Right renal cortex interstitium (tissue), 3 donors: ENCODE measurements around the gene CTCF. TPM values are rescaled to one million over a fixed set of nuclear protein-coding genes. Genes with fewer than 3 reads are reported as not detected.
A peak's percentile ranks its signal among the peaks of the same experiment; 100 is the strongest.
"Not testable (repeated sequence)": the region's sequence is repeated elsewhere in the genome, so short reads cannot be mapped to it uniquely, and the experiment has no call there.

Source experiments
- DNase-seq, 3 donors: peaks; one replicate each; pipeline ENCODE4 v3.0.0-alpha.2; 2013; ENCODE audit warnings: low read depth in 3 of 3, low spot score in 2 of 3
- polyA plus RNA-seq, 3 donors: library from polyadenylated mRNA; unstranded; fragments of 120-200 nt; gene quantifications; one replicate each; pipeline ENCODE4 v1.2.1, GENCODE V29; 2013; ENCODE audit not compliant: insufficient read length in 3 of 3

CTCF gene, protein sequence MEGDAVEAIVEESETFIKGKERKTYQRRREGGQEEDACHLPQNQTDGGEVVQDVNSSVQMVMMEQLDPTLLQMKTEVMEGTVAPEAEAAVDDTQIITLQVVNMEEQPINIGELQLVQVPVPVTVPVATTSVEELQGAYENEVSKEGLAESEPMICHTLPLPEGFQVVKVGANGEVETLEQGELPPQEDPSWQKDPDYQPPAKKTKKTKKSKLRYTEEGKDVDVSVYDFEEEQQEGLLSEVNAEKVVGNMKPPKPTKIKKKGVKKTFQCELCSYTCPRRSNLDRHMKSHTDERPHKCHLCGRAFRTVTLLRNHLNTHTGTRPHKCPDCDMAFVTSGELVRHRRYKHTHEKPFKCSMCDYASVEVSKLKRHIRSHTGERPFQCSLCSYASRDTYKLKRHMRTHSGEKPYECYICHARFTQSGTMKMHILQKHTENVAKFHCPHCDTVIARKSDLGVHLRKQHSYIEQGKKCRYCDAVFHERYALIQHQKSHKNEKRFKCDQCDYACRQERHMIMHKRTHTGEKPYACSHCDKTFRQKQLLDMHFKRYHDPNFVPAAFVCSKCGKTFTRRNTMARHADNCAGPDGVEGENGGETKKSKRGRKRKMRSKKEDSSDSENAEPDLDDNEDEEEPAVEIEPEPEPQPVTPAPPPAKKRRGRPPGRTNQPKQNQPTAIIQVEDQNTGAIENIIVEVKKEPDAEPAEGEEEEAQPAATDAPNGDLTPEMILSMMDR
- 10 to 100 TPM; 81.5 to 87.2 (median 85.5) TPM for polyA plus RNA-seq

DNA sequence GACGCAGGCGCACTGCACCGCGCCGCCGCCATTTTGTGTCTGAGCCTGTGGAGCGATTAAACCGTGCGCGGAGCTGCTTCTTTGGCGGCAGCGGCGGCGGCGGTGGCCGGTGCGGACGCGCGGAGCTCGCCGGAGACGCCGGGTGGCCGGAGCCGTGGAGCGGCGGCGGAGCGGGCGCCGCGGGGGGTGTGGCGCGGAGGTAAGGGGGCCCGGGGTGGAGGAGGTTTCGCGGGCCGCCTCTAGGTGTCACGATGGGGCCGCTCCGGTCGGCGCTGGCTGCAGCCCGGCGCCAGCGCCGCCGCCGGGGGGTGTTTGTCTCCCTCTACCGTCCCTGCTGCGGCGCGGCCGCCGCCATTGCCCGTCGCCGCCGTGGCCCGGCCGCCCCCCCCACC lies at the start of gene CTCF:
Gene CTCF, plus strand, starts transcription at position 1 of the 392 bp plus-strand sequence. CDS start 48,307 bp downstream, outside the sequence.
- peak in 2 of 3 donors; percentile 61 for DNase-seq

DNA sequence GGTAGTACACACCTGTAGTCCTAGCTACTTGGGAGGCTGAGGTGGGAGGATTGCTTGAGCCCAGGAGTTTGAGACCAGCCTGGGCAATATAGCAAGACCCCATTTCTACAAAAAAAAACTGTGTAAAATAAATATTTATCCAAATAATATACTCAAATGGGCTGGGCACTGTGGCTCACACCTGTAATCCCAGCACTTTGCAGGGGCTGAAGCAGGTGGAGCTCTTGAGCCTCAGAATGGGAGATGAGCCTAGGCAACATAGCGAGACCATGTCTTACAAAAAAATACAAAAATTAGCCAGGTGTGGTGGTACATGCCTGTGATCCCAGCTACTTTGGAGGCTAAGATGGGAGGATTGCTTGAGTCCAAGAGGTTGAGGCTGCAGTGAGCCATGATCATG lies 48.4 kb upstream of the CTCF start:
- DNase-seq = not testable (repeated sequence)

DNA sequence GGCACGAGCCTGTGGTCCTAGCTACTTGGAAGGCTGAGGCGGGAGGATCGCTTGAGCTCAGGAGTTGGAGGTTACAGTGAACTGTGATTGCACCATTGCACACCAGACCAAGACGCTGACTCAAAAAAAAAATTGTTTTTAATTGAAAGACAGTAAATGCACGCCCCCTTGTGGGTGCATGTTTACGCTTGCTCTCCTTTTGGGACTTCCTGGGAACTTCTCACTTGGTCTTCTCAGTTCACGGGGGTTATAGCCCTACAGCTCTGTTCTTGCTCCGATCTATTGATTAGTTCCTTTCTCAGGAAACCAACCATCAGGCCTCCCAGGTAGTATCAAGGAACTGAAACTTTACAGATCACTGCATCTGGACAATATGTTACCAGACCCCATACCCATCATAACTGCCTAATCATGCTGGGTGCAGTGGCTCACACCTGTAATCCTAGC lies 47.9 kb upstream of the CTCF start:
- DNase-seq = no peak

DNA sequence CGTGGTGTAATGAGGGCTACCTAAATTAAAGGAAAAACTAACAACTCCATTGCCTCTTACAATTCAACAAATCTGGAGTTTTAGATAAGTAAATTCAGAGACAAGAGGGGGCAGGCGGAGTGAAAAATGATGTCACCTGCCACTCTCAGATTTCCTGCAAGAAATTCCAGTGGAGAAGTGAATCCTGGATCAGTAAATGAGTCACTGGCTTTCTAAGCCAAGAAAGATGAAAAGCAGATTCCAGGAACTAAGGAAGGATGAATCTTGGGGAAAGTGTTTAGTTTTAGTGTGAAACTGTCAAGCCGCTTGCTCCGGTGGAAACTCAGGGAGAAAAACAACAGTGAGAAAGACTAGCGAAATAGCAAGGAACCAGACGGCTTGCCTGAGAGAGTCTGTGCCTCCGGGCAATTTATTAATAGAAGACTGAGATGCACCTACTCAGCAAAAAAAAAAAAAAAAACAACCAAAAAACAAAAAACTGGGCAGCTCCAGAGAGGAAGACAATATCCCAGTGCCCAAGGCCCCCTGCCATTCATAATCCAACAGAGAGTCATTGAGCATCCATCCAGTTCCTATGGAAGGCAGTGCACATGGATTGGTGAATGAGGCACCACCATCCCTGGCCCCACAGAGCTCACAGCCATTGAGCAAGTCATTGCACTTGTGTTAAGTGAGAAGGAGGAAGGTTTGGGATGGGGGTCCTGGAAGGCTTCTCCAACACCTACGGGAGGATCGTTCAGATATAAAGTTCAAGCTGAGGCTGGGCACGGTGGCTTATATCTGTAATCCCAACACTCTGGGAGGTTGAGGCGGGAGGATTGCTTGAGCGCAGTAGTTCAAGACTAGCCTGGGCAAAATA lies 45.8 kb upstream of the CTCF start:
- no peak for DNase-seq

DNA sequence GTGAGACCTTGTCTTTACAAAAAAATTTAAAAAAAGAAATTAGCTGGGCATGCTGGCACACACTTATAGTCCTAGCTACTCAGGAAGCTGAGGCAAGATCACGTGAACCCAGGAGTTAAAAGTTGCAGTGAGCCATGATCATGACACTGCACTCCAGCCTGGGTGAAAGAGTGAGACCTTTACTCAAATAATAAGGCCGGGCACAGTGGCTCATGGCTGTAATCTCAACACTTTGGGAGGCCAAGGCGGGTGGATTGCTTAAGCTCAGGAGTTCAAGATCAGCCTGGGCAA lies 45.2 kb upstream of the CTCF start:
- no peak for DNase-seq

DNA sequence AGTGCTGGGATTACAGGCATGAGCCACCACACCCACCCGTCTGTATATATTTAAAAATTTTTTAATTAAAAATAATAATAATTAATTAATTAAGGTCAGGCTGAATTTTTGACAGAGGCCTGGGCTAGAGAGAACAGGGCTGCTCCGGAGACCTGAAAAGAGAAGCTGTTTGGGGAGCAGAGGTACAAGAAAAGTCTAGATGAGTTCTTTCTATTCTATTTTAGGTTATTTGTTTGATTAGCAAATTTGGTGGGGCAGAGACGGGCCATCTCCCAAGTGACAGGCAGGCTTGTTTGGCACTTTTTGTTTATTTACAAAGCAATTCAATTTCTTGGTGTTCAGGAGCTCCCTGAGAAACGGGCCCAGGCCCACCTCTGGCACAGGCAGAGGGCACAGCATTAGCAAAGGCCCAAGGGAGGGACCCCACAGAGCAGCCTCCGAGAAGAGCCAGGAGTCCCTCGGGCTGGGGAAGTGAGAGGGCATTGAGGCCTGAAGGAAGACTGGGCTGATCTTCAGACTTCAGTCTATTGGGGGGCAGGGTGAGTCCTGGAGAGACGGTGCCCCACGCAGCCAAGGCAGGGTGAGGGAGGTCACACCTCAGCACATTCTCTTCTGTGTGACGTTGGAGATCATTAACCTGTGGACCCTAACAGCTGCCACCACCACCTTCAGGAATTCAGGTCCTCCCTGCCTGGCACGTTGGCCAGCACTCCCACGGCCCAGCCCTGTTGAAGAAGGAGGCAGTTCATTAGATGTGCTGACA lies 44.5 kb upstream of the CTCF start:
- no peak for DNase-seq

DNA sequence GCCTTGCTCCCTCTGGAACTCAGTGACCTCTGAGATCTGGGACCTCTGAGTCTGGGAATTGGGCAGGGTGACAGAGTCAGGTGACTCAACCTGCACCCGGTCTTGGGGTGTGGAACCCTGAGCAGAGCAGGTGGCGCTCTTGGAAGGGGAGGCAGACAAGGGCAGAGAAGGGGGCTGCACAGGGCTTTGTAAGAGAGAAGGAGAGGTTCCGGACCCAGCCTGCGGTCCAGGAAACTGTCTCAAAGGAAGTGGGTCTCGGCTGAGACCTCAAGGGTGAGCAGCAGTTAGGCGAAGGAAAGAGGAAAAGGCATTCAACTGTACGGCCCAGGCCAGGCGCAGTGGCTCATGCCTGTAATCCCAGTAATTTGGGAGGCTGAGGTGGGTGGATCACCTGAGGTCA lies 43.6 kb upstream of the CTCF start:
- DNase-seq = no peak

DNA sequence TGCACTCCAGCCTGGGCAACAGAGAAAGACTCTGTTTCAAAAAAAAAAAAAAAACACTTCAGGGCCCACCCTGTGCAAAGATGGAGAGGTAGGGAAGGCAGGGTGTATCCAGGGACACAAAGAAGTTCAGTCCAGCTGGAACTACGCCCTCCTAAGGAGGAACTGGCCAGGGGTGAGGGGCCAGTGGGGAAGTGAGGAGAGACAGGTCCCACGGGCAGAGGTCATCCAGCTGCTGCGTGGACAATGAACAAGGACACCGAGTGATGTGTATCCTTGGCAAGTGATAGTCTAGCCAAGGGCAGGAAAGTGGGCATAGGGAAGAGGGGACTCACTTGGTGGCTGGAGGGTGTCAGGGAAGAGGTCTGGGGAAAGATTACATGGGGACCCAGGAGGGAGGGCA lies 43.1 kb upstream of the CTCF start:
- no peak for DNase-seq

DNA sequence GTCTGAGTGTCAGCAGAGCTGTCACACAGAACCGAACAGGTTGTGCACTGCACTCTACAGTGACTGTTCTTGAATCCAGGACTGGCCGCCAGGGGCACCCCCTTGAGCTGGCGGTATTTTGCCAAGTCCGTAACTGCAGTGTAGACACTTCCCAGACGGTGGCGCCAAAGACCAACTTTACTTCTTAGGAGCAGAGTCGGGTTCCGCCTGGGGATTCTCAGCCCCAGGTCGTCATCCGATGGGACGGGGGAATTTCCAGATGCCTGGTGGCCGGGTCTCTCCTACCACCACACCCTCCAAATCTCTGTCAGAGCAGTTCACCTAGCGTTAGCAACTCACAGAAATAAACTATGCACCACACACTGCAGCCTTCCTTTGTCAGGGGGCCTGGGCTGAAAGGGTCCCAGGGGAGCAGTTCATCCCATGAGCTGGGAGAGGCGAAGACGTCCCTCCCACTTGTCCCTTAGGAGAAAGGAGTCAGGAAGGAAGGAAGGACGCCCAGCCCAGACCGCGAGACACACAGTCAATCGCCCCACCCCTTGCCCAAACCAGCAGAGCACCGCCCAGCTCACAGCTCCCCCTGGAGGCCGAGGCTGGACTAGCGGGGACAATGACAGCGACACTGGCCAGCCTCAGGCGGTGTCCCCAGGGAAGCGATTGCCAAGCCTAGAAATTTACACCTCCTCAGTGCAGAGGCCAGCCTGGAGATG lies 41.1 kb upstream of the CTCF start:
- DNase-seq = peak; percentile 94 to 97 (median 95)

DNA sequence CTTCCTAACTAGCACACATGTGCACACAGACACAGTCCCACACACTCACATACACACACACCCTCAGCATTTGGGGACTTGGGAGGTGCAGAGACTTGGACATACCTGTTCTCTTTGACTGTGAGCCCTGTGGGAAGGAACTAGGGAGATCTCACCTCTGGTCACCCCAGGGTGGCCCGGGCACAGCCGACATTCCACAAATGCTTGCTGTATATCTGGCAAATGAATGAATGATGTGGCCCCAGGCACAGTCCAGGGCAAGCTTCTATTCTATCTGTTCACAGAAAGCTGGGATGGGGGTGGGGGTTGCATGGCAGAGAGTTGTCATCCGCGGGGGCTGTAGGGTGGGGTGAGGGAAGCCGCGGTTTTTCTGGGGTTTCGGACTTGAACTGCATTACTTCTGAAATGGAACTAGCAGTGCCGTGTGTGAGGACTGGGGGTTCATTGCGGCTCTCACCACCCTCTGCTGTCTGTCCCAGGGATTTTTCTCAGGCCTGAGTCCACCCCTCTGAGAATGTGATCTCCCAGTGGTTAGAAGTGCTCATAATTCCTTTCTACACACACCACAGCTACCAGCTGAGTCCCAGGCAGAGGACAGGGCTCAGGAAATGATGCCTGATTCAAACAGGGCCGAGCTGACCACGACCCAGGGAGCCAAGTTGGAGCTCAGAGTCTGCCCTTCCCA lies 37.0 kb upstream of the CTCF start:
- DNase-seq = no peak

DNA sequence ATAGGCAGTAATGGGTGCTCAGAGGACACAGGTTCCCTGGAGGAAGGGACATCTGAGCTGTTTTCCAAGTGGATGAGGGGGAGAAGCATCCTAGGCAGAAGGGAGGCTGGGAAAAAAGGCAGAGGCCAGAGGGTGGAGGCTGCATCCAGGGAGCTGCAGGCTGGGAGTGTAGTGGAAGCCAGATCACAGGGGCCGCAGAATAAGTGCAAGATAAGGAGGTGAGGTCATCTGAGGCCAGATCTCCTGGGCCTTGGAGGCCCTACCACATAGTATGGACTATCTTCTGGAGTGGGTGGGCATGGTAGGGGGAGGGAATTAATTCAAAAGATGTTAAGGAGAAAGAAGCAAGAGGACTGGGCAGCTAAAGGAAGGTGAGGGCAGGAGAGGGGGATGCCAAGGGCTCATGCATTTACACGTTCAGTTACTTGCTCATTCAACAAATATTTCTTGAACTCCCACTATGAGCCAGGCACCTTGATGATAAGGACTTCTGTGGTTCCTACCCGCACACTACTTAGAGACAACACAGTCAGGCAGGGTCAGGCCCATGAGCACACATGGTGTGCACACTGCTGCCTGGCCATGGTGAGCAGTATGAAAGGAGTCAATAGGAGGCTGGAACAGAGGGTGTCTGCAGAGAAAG lies 36.1 kb upstream of the CTCF start:
- no peak for DNase-seq

DNA sequence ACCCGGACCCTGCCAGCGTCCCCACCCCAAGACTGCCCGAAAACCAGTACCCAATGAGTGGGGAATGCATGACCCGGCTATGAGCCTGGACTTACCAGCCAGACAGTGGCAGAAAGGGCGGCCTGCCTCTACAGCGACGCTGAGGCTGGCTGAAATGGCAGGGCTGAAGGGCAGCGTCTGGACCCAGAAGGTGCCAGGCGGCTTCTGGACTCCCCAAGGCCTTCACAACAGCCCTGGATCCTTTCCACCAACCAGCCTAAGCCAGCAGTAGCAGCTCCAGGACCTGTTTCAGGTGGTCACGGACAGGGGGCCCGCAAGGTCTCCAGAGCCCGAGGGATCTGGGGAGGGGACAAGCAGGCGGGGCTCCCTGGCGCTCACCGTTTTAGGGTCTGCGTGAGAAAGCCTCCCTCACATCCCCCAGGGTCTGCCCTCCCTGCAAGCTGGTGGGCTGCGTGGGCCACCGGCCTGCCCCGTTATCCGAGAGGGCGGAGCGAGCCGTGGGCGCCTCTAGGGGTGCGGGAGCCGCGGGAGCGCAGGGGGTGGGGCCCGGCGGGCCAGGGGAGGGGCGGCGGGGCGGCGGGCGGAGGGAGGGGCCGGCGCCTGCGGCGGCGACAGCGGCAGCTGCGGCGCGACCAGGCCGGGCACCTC lies 34.0 kb upstream of the CTCF start, which contains the start of gene RIPOR1:
Gene RIPOR1, plus strand, starts transcription at position 608 of the 648 bp plus-strand sequence. CDS start 9,618 bp downstream, outside the sequence.
- no peak for DNase-seq

DNA sequence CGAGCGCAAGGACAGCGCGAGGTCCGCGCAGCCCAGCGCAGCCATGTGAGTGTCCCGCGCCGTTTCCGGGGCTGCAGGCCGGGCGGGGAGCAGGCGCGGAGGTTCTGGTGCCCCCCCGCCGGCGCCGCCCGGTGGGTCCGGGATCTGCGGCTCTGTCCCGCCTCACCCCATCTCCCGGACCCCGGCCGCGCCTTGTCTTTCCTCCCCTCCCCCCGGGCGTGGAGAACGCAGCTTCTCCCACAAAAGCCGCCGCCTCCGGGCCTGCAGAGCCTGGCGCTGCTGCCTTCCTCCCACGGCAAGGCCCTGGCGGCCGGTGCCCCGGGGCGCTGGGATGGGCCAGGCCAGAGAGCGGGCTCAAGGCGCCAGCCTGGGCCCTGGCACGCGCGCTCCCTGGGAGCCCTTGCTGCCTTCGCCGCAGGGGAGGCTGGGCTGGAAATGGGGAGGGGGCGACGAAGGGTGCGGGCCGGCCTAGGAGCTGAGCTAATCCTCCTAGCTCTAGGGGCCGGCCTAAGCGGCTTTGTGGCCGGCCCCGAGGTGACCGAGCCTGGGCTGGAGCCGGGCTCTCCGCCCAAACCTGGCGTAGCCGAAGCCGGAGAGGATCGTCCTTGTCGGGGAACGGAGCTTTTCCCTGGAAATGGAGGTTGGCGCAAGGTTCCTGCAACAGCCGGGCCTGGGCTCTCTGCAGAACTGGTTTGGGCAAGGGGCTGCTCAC lies 33.3 kb upstream of the CTCF start:
- DNase-seq = no peak

DNA sequence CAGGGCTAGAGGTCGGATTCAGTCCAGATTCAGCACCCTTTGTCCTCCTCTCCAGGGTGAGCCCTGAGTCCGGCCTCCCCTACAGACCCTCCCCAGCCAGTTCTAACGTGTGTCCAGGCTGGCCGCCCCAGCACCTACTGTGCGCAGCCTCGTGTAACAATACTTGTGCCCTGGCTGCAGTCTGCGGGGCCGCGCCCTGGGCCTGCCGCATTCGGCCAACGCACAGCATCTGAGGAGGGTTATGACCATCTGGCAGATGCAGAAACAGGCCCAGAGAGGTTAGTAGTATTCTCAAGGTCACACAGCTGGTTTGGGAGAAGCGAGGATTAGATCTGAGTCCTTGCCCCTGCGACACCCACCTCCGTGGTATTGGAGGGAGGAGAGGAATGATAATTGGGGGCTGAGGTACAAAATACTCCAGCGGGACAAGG lies 32.7 kb upstream of the CTCF start:
- no peak for DNase-seq

DNA sequence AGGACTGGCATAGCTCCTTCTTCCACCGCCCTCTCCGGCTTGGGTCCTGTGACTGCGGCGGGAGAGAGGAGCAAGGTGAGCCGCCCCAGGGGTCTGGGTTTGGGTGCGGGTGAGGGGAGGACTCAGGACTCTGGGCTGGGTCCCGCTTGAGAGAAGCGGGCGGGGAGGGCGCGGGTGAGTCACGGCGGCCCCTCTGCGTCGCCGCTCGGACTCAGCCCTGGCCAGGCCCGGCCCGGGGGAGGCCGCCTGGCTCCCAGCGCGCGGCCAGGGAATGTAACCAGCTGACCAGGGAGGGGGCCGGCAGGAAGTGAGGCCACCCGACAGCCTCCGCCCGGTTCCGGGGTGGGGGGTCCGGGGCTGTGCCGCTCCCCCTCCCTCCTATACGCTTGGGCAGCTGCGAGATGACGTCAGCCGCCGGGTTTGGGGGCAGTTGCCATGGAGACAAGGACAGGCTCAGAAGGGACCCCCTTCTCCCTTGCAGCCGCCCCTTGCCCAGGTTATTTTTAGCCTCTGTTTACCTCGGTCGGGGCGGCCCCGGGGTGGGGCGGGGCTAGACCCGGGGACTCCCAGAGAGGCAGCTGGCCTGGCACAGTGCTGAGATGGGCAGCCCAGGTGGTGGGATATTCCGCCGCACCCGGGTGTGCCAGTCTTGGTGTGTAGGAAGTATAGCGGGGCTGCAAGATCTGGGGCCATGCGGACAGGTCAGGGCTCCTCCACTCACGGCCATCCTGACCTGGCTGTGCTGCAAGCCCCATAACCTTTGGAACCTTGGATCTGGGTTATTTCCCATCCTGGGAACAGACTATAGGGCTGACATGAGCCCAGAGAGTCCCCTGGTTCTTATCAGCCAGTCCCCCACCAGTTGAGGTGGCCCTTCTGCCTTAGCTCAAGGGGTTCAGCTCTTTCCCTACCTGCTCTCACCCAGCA lies 32.0 kb upstream of the CTCF start:
- no peak for DNase-seq

DNA sequence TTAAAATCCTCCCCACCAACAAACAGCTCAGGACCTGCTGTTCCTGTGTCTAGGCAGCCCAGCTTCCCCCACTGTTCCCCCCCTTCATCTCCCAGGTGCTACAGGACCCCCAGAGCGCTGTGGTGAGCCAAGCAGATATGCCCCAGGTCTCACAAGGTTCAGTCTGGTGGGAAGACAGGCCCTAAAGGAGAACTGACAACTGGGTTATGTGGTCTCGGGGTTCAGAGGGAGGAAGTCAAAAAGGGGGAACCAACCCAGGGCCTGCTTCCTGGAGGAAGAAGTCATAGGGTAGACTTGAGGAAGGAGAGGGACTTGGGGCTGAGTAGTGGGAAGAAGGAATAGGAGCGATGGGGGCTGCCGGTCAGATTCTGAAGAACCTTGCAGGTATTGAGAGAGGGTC lies 31.1 kb upstream of the CTCF start:
- no peak for DNase-seq
